ENCODE data around the gene TYK2. TPM values are rescaled to one million over a fixed set of nuclear protein-coding genes. Genes with fewer than 3 reads are reported as not detected.

The TYK2 gene
- total and polyA plus RNA-seq, 9 donors, result 55.4 to 118 (median 78.9) TPM

GRCh38 chr19:10317045-10317856, 63.1 kb downstream of the TYK2 start:
- H3K27me3 ChIP-seq, result no peaks in the 10 kb centered on the region
- no peak overlapping the region for H3K4me3 ChIP-seq
- no peak for DNase-seq
- no peaks in the 10 kb centered on the region for H3K36me3 ChIP-seq
- no peak overlapping the region for H3K27ac ChIP-seq
- TF ChIP-seq EP300 (IDR thresholded peaks at IDR 0.05), result no peak
- no peak for TF ChIP-seq POLR2A (IDR thresholded peaks at IDR 0.05)
- TF ChIP-seq, protein P1, sequence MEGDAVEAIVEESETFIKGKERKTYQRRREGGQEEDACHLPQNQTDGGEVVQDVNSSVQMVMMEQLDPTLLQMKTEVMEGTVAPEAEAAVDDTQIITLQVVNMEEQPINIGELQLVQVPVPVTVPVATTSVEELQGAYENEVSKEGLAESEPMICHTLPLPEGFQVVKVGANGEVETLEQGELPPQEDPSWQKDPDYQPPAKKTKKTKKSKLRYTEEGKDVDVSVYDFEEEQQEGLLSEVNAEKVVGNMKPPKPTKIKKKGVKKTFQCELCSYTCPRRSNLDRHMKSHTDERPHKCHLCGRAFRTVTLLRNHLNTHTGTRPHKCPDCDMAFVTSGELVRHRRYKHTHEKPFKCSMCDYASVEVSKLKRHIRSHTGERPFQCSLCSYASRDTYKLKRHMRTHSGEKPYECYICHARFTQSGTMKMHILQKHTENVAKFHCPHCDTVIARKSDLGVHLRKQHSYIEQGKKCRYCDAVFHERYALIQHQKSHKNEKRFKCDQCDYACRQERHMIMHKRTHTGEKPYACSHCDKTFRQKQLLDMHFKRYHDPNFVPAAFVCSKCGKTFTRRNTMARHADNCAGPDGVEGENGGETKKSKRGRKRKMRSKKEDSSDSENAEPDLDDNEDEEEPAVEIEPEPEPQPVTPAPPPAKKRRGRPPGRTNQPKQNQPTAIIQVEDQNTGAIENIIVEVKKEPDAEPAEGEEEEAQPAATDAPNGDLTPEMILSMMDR (IDR thresholded peaks at IDR 0.05), result no peak
- 70 to 72% (median 71%) methylated on average over 28 to 29 of the region's 29 CpGs for WGBS, 3 donors
- H3K9me3 ChIP-seq, result no peaks in the 10 kb centered on the region
- peaks cover 3% of the 10 kb centered on the region for H3K4me1 ChIP-seq (ENCODE audit: insufficient read depth)
- intact Hi-C loops (cut with DNase I), result no loop called here

DNA sequence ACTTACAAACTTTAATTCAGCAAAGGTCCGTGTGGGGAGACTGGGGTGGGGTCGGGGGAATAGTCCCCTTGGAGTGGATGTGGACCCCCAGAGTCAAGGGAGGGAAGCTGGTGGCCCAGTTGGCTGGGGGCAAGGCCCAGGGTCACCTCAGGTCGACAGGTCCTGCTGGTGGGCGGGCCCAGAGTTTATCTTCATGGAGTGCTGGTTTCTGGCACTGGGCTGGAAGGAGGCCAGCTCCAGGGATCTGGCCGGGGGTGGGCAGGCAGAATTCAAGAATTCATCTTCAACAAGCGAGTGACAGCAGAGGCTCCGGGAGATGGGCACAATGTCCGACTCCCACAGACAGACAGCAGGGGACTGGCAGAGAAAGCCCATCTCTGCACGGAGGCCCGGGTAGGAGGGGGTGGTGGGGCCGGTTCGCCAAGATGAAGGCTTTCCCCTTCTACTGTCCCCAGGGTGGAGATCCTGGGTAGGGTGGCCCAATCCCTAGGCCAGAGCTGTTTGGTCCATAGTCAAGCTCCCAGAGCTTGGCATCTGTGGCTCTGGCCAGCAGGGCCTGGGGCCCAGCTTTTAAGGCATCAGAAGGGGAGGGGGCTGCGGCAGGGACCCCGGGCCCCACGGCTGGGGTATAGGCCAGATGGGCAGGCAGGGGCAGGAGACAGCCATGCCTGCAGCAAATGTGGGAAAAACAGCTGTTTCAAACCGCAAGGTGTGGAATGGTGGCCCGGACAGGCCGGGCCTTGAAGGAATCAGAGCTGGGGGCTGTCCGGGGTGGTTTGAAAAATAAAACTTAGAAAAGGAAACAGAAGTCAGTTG, 63.9 kb downstream of the TYK2 start:
- H3K36me3 ChIP-seq, result no peaks in the 10 kb centered on the region
- no peaks in the 10 kb centered on the region for H3K9me3 ChIP-seq
- no peaks in the 10 kb centered on the region for H3K27me3 ChIP-seq
- no peak for TF ChIP-seq POLR2A (IDR thresholded peaks at IDR 0.05)
- TF ChIP-seq, protein P1 (IDR thresholded peaks at IDR 0.05), result no peak
- TF ChIP-seq EP300 (IDR thresholded peaks at IDR 0.05), result no peak
- 50 to 60% (median 52%) methylated on average over 18 to 19 of the region's 19 CpGs for WGBS, 3 donors
- H3K27ac ChIP-seq, result no peak overlapping the region
- intact Hi-C loops (cut with DNase I), result no loop called here
- peaks cover 3% of the 10 kb centered on the region for H3K4me1 ChIP-seq (ENCODE audit: insufficient read depth)
- no peak for DNase-seq
- no peak overlapping the region for H3K4me3 ChIP-seq

DNA sequence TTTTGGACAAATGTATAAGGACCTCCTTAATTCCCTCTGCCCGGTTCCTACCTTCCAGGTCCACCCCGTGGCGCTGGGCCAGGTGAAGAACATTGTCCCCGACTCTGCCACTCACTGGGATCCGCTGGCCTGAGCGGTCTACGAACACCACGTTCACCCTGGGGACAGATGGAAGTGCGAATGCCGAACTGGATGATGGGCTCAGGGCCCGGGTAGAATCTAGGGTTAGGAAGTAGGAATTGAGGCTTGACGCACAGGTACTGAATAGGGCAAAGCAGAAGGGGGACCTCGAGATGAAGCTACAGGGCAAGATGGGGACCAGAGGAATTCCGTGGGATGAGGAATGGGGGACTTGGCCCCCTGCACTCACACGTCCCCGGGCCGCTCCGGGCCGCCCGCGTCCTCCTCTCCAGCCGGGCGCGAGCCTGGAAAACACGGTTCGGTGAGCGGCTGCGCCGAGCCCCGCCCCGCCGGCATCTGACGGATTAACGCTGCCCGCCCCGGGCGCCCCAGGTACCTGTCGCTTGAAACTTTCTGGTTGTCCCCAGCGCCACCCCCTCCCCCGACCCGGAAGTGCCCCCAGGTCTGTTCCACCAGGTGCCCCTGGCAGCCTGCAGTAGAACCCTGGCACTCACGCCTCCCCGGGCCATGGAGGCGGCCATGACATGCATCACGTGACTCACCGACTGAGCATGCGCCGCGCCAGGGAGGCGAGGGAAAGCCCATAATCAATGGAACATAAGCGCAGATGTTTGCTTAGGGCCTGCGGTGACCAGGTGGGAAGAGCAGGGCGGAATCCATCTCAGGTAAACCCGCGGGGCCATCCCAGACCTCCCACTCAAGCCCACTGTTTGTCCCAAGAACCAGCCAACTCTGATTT, 64.8 kb downstream of the TYK2 start, which contains the start of gene FDX2:
TSS of gene FDX2 (minus strand) at position 681 of the 880 bp plus-strand sequence. CDS start at position 662, 19 bp downstream.
- peak within 1 kb of the TSS; percentile 59 for H3K4me3 ChIP-seq
- H3K4me1 ChIP-seq (ENCODE audit: insufficient read depth), result peaks cover 3% of the 10 kb centered on the region
- DNase-seq, result peak; percentile 84 to 92 (median 89)
- intact Hi-C loops (cut with DNase I), result no loop called here
- no peaks in the 10 kb centered on the region for H3K36me3 ChIP-seq
- H3K27ac ChIP-seq, result no peak within 1 kb of the TSS
- H3K27me3 ChIP-seq, result no peaks in the 10 kb centered on the region
- no peaks in the 10 kb centered on the region for H3K9me3 ChIP-seq
- TF ChIP-seq POLR2A (IDR thresholded peaks at IDR 0.05) (peak; percentile 4), EP300 (IDR thresholded peaks at IDR 0.05) (no peak)
- TF ChIP-seq, protein P1 (IDR thresholded peaks at IDR 0.05), result no peak
- 0 to 1% (median 1%) methylated on average over 54 to 55 of the region's 55 CpGs for WGBS, 3 donors

DNA sequence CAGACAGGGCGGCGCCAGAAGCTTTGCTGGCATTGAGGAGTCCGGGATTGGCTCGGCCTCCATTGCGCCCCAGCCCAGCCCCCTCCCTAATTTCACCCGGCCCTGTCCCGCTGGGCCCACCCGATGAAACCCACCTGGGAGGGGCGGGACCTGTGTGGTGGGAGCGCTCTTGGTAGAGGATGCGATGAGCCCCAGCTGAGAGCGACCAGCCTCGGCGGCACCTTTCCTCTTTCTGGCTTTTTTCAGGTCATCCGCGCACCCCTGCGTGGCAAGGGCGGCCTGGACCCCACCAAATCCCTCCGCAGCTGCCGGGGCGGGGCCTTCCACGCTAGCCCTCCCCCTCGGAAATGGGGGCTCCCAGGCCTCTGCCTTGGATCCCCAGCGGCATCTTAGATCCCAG, 70.9 kb downstream of the TYK2 start, which contains the start of gene ZGLP1:
TSS of gene ZGLP1 (minus strand) at position 393 of the 400 bp plus-strand sequence.
- TF ChIP-seq POLR2A (IDR thresholded peaks at IDR 0.05) (no peak), EP300 (IDR thresholded peaks at IDR 0.05) (no peak)
- TF ChIP-seq, protein P1 (IDR thresholded peaks at IDR 0.05), result no peak
- no peaks in the 10 kb centered on the region for H3K27me3 ChIP-seq
- H3K9me3 ChIP-seq, result no peaks in the 10 kb centered on the region
- no peaks in the 10 kb centered on the region for H3K4me1 ChIP-seq (ENCODE audit: insufficient read depth)
- no peak for DNase-seq
- intact Hi-C loops (cut with DNase I), result no loop called here
- no peak within 1 kb of the TSS for H3K27ac ChIP-seq
- H3K36me3 ChIP-seq, result no peaks in the 10 kb centered on the region
- 88 to 89% (median 88%) methylated on average over 24 of the region's 24 CpGs for WGBS, 3 donors
- H3K4me3 ChIP-seq, result no peak within 1 kb of the TSS

All from ovary (tissue), 9 donors.